NCI-H774 (cell line): ENCODE measurements around the gene SOX15.
"Not testable (repeated sequence)": the region's sequence is repeated elsewhere in the genome, so short reads cannot be mapped to it uniquely, and the experiment has no call there.

ENCODE experiments used
- DNase-seq: peaks from one replicate; lab custom pipeline; 2025; lab: John Stamatoyannopoulos, UW

SOX15 gene

GRCh38 chr17:7610641-7611040, 20.7 kb upstream of the SOX15 start:
- DNase-seq, result no peak

- no peak for DNase-seq
Observed at GRCh38 chr17:7606280-7606679, 16.4 kb upstream of the SOX15 start.

DNA sequence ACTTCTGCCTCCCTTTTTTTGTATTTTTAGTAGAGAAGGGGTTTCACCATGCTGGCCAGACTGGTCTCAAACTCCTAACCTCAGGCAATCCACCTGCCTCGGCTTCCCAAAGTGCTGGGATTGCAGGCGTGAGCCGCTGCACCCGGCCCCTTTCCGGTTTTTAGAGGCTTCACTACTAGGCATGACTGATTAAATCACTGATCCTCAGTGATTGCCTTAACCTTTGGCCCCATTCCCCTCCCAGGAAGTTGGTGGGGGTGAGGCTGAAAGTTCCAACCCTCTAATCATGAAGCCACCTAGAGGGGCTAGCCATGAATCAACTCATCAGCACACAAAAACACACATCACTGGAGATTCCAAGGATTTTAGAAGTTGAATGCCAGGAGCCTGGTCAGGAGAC, 7.7 kb upstream of the SOX15 start:
- not testable (repeated sequence) for DNase-seq

DNA sequence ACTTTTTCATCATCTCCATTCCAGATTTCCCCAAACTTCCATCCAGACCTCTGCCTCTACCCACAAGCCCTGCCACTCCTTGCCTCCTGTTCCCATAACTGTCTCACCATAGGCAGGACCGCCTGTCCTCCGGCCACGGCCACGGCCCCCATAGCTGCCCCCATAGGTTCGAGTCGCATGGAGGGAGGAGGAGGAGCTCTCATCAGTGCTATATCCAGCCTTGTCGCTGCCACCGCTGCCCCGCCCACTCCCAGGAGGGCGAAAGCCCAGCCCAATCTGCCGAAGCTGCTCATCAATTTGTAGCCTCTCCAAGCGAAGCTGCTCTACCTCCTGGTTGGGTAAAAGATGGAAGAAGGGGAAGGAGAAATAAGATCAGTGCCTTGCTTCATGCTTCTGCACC, 3.4 kb upstream of the SOX15 start:
- no peak for DNase-seq

GRCh38 chr17:7592422-7593021, 2.6 kb upstream of the SOX15 start:
- DNase-seq, result no peak

DNA sequence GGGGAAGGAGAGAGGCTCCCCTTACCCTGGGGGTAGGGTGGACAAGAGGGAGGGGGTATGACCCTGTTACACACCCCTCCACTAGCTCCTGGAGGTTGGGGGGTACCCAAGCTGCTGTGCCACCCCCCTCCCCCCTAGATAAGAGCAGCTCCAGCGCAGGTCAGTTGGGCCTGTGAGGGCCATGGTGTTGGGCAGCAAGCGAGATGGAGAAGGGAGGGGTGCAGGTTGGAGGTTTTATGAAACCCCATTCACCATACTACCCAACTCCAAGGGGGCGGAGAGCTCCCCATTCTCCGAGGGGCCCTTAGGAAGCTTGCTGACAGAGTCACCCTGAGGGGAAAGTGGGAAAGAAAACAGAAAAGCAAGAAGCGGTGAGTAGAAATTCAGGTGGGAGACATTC, 1.7 kb upstream of the SOX15 start:
- DNase-seq, result no peak

GRCh38 chr17:7590743-7591142, 849 bp upstream of the SOX15 start:
- DNase-seq, result no peak

- DNase-seq, result no peak
Observed at GRCh38 chr17:7589204-7589868, 558 bp downstream of the SOX15 start.

DNA sequence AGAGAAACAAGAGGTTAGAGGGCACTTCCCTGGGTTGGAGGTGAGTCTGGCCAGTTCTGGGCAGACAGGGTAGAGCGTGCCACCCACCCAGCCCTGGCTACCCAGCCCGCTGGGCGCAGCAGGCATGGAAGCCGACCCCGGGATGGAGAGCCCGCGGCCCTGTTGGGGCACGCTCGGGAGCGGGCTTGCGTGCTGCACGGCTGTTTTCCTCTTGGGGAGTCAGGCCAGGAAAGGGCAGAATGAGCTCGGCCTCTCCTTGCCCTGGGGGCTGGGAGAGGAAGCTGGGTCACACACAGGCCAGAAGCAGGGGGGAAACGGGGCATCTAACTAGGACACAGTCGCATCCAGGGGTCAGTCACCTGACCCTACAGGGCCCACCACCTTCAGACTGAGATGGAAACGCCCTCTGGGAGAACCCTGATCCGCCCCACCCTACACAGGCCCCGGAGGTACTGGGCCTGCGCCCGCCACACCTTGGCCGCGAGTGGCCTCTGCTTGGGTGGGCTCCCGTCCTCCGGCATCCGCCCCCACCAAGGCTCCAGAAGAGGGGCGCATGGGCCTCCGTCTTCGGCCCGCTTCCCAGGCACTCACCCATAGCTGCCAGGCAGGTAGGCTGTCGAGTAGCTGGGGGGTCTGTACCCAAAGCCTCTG, 1.2 kb downstream of the SOX15 start:
- DNase-seq, result no peak

DNA sequence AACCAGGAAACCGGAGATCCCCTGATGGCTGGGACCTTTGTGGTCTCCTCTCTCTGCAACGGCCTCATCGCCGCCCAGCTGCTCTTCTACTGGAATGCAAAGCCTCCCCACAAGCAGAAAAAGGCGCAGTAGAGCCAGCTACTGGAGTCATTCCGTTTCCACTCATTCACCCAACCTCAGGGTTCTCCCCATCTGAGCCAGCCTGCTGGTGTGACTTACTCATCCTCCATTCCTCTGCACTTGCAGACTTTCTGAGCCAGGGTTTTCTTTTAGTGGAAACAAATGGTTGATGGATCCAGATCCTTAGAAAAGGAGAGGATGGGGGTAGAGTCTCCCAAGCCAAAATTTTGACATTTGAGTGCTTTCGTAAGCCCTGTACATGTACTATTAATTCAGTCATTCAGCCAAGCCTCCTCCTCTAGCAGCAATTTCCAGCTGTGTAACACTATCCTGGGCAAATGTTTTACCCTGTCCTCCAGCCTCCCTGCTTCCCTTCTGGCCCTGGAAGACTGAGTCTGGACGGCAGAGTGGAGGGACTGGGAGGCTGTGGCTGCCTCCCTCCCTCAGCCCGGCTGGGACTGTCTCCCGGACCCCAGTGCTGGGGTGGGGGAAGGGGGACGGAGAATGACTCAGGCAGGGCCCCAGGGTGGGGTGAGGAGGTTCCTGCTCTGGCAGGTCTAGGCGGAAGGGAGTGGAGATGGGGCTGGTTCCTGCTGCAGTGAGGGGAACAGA, 2.3 kb downstream of the SOX15 start:
- no peak for DNase-seq

DNA sequence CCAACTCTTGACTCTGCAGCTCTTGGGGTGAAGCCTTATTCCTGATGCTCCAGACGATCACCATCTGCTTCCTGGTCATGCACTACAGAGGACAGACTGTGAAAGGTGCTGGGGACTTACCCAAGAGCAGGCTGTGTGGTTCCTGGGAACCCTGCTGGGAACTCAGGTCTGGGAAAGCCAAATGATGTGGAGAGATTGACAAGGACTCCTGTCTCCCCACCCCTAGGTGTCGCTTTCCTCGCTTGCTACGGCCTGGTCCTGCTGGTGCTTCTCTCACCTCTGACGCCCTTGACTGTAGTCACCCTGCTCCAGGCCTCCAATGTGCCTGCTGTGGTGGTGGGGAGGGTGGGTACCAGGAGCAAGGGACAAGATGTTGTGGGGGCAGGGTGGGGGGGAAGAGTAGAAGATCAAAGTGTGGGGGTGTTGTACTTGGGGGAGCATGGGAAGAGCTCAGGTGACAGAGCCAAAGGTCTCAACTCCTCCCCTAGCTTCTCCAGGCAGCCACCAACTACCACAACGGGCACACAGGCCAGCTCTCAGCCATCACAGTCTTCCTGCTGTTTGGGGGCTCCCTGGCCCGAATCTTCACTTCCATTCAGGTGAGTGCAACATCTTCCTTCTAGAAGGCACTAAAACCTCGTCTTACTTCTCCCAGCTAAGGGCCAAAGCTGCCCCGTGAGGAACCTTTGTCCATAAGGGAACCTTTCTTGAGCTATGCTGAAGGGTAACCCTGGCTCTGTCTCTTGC, 3.0 kb downstream of the SOX15 start:
- no peak for DNase-seq

DNA sequence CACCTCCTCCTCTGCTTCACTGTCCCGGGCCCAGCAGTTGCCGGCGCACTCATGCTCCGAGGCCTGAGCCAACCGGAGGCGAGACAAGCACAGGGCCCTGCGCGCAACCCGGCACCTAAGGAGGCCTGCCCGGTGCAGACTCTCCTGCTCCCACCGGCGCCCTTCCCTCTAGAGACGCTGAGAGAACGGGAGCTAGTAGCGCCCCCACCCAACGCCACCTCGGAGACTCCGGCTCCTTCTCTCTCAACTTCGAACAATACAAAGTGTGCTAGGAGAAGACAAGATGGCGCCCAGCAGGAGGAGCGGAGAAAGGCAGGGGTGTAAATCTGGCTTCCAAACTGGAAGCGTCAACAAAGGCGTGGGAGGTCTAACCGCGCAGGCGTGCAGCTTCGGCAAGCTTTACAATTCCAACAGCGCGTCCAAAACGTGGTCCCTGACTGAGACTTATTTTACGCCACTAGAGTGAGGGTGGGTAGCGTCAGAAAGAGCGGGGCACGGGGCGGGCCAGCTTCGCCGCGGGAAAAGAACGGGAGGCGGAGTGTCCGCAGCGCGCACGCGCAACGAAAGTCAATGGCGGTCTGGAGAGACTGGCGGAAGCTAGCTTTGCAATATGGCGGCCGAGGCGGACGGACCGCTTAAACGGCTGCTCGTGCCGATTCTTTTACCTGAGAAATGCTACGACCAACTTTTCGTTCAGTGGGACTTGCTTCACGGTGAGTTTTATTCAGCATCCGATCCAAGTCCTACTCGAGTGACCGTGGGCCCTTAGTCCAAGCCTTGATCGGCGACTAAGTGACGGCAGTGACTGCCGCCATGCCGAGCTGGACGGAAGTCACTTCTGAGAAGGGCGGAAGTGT, 6.4 kb downstream of the SOX15 start, which contains the start of gene MPDU1:
Gene MPDU1 (plus strand): TSS at position 600 of the 857 bp plus-strand sequence. CDS start 11 bp downstream, at position 611.
- DNase-seq, result peak; percentile 88

DNA sequence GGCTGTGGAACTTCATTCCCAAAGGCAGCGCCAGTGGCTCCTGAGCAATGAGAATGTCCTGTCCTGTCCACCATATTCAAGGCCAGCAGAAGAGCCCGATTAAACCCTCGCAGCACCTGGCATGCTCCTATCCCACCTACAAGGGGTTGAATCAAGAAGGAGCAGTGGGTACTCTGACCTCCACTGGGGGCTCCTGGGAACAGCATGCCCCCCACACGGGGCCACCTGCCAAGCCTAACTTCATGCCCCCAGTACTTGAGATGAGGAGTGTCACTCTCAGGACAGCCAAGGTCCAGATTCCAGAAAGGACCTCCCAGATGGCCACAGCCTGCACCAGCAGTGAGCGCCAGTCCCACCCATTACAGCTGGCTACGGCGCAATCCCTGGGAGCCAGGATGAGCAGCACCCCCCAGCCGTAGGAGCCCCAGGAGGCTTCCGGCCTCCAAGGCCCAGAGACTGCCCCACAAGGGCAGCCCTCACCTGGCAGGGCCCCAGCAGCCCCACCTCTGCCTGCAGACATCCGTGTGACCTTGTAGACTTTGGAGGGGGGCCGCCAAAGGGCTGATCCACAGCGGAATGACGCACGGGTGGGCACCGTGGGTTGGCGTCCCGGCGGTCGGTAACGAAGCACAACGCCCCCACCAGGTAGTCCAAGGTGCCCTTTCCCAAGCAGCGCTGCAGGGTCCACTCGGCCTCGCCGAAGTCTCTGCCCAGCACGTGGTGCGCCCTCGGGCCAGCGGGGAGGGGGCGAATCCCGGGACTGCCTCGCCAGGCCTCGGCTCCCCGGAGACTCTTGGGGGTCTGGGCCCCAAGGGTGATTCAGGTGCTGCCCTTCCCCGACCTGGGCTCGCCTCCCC, 7.3 kb downstream of the SOX15 start:
- no peak for DNase-seq

- no peak for DNase-seq
Observed at GRCh38 chr17:7580604-7581575, 9.0 kb downstream of the SOX15 start.

DNA sequence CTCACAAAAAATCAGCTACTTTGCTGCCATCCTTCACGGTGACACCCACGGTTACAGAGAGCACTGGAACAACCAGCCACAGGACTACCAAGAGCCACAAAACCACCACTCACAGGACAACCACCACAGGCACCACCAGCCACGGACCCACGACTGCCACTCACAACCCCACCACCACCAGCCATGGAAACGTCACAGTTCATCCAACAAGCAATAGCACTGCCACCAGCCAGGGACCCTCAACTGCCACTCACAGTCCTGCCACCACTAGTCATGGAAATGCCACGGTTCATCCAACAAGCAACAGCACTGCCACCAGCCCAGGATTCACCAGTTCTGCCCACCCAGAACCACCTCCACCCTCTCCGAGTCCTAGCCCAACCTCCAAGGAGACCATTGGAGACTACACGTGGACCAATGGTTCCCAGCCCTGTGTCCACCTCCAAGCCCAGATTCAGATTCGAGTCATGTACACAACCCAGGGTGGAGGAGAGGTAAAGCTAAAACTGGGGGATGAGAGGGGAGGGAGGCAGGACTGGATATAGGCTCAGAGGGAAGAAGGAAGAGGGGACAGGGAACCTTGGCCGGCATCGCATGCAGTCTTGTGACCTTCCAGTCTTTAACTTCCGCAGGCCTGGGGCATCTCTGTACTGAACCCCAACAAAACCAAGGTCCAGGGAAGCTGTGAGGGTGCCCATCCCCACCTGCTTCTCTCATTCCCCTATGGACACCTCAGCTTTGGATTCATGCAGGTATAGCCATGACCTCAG, 9.9 kb downstream of the SOX15 start:
- no peak for DNase-seq

DNA sequence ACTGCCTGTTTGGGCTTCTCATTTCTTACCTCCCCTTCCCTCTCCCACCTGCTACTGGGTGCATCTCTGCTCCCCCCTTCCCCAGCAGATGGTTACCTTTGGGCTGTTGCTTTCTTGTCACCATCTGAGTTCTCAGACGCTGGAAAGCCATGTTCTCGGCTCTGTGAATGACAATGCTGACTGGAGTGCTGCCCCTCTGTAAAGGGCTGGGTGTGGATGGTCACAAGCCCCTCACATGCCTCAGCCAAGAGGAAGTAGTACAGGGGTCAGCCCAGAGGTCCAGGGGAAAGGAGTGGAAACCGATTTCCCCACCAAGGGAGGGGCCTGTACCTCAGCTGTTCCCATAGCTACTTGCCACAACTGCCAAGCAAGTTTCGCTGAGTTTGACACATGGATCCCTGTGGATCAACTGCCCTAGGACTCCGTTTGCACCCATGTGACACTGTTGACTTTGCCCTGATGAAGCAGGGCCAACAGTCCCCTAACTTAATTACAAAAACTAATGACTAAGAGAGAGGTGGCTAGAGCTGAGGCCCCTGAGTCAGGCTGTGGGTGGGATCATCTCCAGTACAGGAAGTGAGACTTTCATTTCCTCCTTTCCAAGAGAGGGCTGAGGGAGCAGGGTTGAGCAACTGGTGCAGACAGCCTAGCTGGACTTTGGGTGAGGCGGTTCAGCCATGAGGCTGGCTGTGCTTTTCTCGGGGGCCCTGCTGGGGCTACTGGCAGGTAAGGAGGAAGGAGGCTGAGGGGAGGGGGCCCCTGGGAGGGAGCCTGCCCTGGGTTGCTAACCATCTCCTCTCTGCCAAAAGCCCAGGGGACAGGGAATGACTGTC, 10.7 kb downstream of the SOX15 start, which contains the start of gene CD68:
Gene CD68 (plus strand): TSS at position 638 of the 833 bp plus-strand sequence. CDS start 40 bp downstream, at position 678.
- no peak for DNase-seq
